T-cell (primary cell): ENCODE measurements around the gene RUBCNL. TPM values are rescaled to one million over a fixed set of nuclear protein-coding genes. Genes with fewer than 3 reads are reported as not detected.

Experiments used
- ATAC-seq, 4 experiments: fragments of 200-7000 bp in 3 of 4; fragments of 150-1000 bp in 1 of 4; cut with Tn5 transposase; replicated peaks in 1 of 4; 1 replicate in 3 of 4; 2 replicates in 1 of 4; pipeline ENCODE4 v1.10.0; 2021; ENCODE audit warnings: moderate library complexity in 3 of 4, mild to moderate bottlenecking in 2 of 4, moderate number of reproducible peaks in 1 of 4
- CTCF ChIA-PET, 2 donors: fragments of 300-600 bp; sonication (Branson Sonifier 250); formaldehyde crosslinking; loops; one replicate each; lab custom pipeline; 2022; ENCODE audit warnings: antibody characterized with exemption in 2 of 2; lab: Charles Lee
- POLR2A ChIA-PET, 2 donors: fragments of 300-600 bp; sonication (Branson Sonifier 250); formaldehyde crosslinking; loops; one replicate each; lab custom pipeline; 2022; ENCODE audit warnings: antibody characterized with exemption in 2 of 2; lab: Charles Lee
- DNase-seq, 35 experiments: peaks; one replicate each; pipeline versions ENCODE4 v3.0.0 to v3.0.0-alpha.2; 2013 to 2023
- H3K27ac ChIP-seq: one replicate; pipeline ENCODE4 v1.5.1; 2013; ENCODE audit warnings: low read length
- H3K27me3 ChIP-seq, 2 experiments: replicated peaks in 1 of 2; 1 replicate in 1 of 2; 2 replicates in 1 of 2; pipeline versions ENCODE4 v1.6.1 to v1.7.0; 2013; ENCODE audit warnings: low read length in 1 of 2, mixed read lengths in 1 of 2; ENCODE audit not compliant: control insufficient read depth in 2 of 2, insufficient read depth in 2 of 2; ENCODE audit errors: extremely low read depth in 1 of 2
- H3K36me3 ChIP-seq, 2 donors: 1 replicate in 1 of 2; 2 replicates in 1 of 2; pipeline versions ENCODE4 v1.6.1 to v1.7.0; 2013; ENCODE audit warnings: low read length in 1 of 2; ENCODE audit not compliant: control insufficient read depth in 2 of 2, insufficient read depth in 1 of 2; ENCODE audit errors: extremely low read depth in 1 of 2
- H3K4me1 ChIP-seq, 2 experiments: 1 replicate in 1 of 2; 2 replicates in 1 of 2; pipeline versions ENCODE4 v1.6.1 to v1.7.0; 2013; ENCODE audit warnings: low read length in 2 of 2, mixed read lengths in 1 of 2; ENCODE audit not compliant: insufficient read depth in 2 of 2, control insufficient read depth in 1 of 2; ENCODE audit errors: extremely low read depth in 1 of 2
- H3K4me3 ChIP-seq, 2 donors: 1 replicate in 1 of 2; 2 replicates in 1 of 2; pipeline versions ENCODE4 v1.5.1 to v1.7.0; 2013; ENCODE audit warnings: mild to moderate bottlenecking in 2 of 2, low read length in 1 of 2, moderate library complexity in 1 of 2; ENCODE audit not compliant: control insufficient read depth in 1 of 2; ENCODE audit errors: extremely low read depth in 1 of 2
- H3K9me3 ChIP-seq: 2 replicates; pipeline ENCODE4 v1.7.0; 2013
- H3K27ac Mint-ChIP-seq, 2 donors: one replicate each; pipeline ENCODE4 v1.8.0; 2020 to 2021; ENCODE audit warnings: mild to moderate bottlenecking in 2 of 2, mixed read lengths in 2 of 2
- H3K27me3 Mint-ChIP-seq, 2 donors: one replicate each; pipeline ENCODE4 v1.8.0; 2021 to 2022; ENCODE audit warnings: mixed read lengths in 2 of 2
- H3K36me3 Mint-ChIP-seq: one replicate; pipeline ENCODE4 v1.8.0; 2021; ENCODE audit warnings: mixed read lengths
- H3K4me1 Mint-ChIP-seq, 3 donors: one replicate each; pipeline ENCODE4 v1.8.0; 2020 to 2022; ENCODE audit warnings: mixed read lengths in 3 of 3, mild to moderate bottlenecking in 1 of 3
- H3K4me3 Mint-ChIP-seq, 3 donors: one replicate each; pipeline ENCODE4 v1.8.0; 2020 to 2022; ENCODE audit warnings: mild to moderate bottlenecking in 3 of 3, mixed read lengths in 3 of 3, moderate library complexity in 3 of 3
- H3K9me3 Mint-ChIP-seq, 3 donors: one replicate each; pipeline ENCODE4 v1.8.0; 2020 to 2022; ENCODE audit warnings: mixed read lengths in 3 of 3
- WGBS: methylation state at CpG from one replicate; pipeline ENCODE4 v1.1.5; 2013; ENCODE audit warnings: missing lambda C conversion rate; ENCODE audit not compliant: insufficient coverage; 5-methylcytosine and 5-hydroxymethylcytosine counted together
- total RNA-seq, 35 experiments: library from RNA in 6 of 35; stranded (reverse) in 6 of 35; fragments of 120-200 nt in 1 of 35; gene quantifications; one replicate each; pipeline versions ENCODE4 v1.2.1 to v1.2.4 and lab custom pipeline; 2013 to 2026

Gene RUBCNL
- total RNA-seq, 5 donors from 2014 or later (not counting 1 experiment from before 2014, with no cell fraction given), result 1.4 to 11.7 (median 2.2) TPM

GRCh38 chr13:46345866-46346265 is 41.2 kb downstream of the RUBCNL start:
- no peak overlapping the region for H3K4me3 ChIP-seq
- H3K36me3 ChIP-seq, result no peaks in the 10 kb centered on the region
- 93% methylated on average over 5 of the region's 5 CpGs for WGBS
- DNase-seq (no peak), ATAC-seq (no peak)
- ChIA-PET POLR2A (interaction anchor here in 1 of 2 donors (0.7 kb wide), 1 partner anchor 13 kb away, joined by 4 read pairs; no protein-coding TSS in a partner anchor), CTCF (no interaction called here)
- Mint-ChIP-seq H3K27me3 (peaks cover 0 to 2% of the 10 kb centered on the region in 2 donors), H3K4me3 (no peak overlapping the region), H3K9me3 (no peaks in the 10 kb centered on the region), H3K36me3 (peaks cover 2% of the 10 kb centered on the region), H3K27ac (no peak overlapping the region), H3K4me1 (peaks cover 16 to 19% (median 17%) of the 10 kb centered on the region in 3 donors)
- no peak overlapping the region for H3K27ac ChIP-seq
- peaks cover 6 to 8% of the 10 kb centered on the region in 2 experiments for H3K4me1 ChIP-seq
- peaks cover 0 to 5% of the 10 kb centered on the region in 2 experiments for H3K27me3 ChIP-seq
- no peaks in the 10 kb centered on the region for H3K9me3 ChIP-seq

GRCh38 chr13:46345398-46345797 is 41.7 kb downstream of the RUBCNL start:
- Mint-ChIP-seq H3K27me3 (peaks cover 0 to 2% of the 10 kb centered on the region in 2 donors), H3K36me3 (peaks cover 2% of the 10 kb centered on the region), H3K4me1 (peaks cover 21 to 23% (median 21%) of the 10 kb centered on the region in 3 donors), H3K9me3 (no peaks in the 10 kb centered on the region), H3K27ac (no peak overlapping the region), H3K4me3 (no peak overlapping the region)
- no peaks in the 10 kb centered on the region for H3K9me3 ChIP-seq
- no peak overlapping the region for H3K4me3 ChIP-seq
- WGBS, result 79% methylated on average over 2 of the region's 5 CpGs
- ATAC-seq (no peak), DNase-seq (no peak)
- peaks cover 0 to 5% of the 10 kb centered on the region in 2 experiments for H3K27me3 ChIP-seq
- H3K36me3 ChIP-seq, result no peaks in the 10 kb centered on the region
- POLR2A ChIA-PET, result interaction anchor here in 1 of 2 donors (0.7 kb wide), 1 partner anchor 13 kb away, joined by 4 read pairs; no protein-coding TSS in a partner anchor
- peaks cover 6 to 11% of the 10 kb centered on the region in 2 experiments for H3K4me1 ChIP-seq
- CTCF ChIA-PET, result no interaction called here
- H3K27ac ChIP-seq, result no peak overlapping the region

- peaks cover 6 to 11% of the 10 kb centered on the region in 2 experiments for H3K4me1 ChIP-seq
- CTCF ChIA-PET, result no interaction called here
- H3K4me1 Mint-ChIP-seq, result peaks cover 26 to 31% (median 29%) of the 10 kb centered on the region in 3 donors
- no peaks in the 10 kb centered on the region for H3K36me3 ChIP-seq
- 98% methylated on average over 13 of the region's 16 CpGs for WGBS
- H3K9me3 ChIP-seq, result no peaks in the 10 kb centered on the region
- H3K36me3 Mint-ChIP-seq, result no peaks in the 10 kb centered on the region
- no peak overlapping the region for H3K4me3 ChIP-seq
- POLR2A ChIA-PET, result no interaction called here
- no peak overlapping the region for H3K27ac ChIP-seq
- peaks cover 0 to 2% of the 10 kb centered on the region in 2 donors for H3K27me3 Mint-ChIP-seq
- H3K9me3 Mint-ChIP-seq, result no peaks in the 10 kb centered on the region
- no peak for DNase-seq
- H3K27ac Mint-ChIP-seq, result no peak overlapping the region
- no peaks in the 10 kb centered on the region for H3K27me3 ChIP-seq
- no peak for ATAC-seq
- no peak overlapping the region for H3K4me3 Mint-ChIP-seq
Measured at GRCh38 chr13:46343279-46343994, 43.6 kb downstream of the RUBCNL start.

- H3K4me3 ChIP-seq, result no peak overlapping the region
- no peaks in the 10 kb centered on the region for H3K9me3 Mint-ChIP-seq
- H3K4me1 Mint-ChIP-seq, result peaks cover 26 to 31% (median 29%) of the 10 kb centered on the region in 3 donors
- no peak overlapping the region for H3K27ac ChIP-seq
- no peaks in the 10 kb centered on the region for H3K27me3 ChIP-seq
- H3K4me1 ChIP-seq, result peaks cover 6 to 11% of the 10 kb centered on the region in 2 experiments
- H3K9me3 ChIP-seq, result no peaks in the 10 kb centered on the region
- ATAC-seq (no peak), DNase-seq (no peak)
- no peak overlapping the region for H3K27ac Mint-ChIP-seq
- no peaks in the 10 kb centered on the region for H3K36me3 Mint-ChIP-seq
- CTCF ChIA-PET, result no interaction called here
- WGBS, result no CpG with 5 or more reads among the region's 3 CpGs
- POLR2A ChIA-PET, result no interaction called here
- peaks cover 0 to 2% of the 10 kb centered on the region in 2 donors for H3K27me3 Mint-ChIP-seq
- no peaks in the 10 kb centered on the region for H3K36me3 ChIP-seq
- no peak overlapping the region for H3K4me3 Mint-ChIP-seq
Measured at GRCh38 chr13:46342538-46342937, 44.5 kb downstream of the RUBCNL start.

GRCh38 chr13:46341112-46341711 is 45.8 kb downstream of the RUBCNL start:
- Mint-ChIP-seq H3K4me3 (no peak overlapping the region), H3K36me3 (peaks cover 4% of the 10 kb centered on the region), H3K27me3 (no peaks in the 10 kb centered on the region), H3K27ac (peak overlapping the region; percentile 48 to 84), H3K9me3 (peaks cover 0 to 5% (median 5%) of the 10 kb centered on the region in 3 donors), H3K4me1 (peaks cover 26 to 31% (median 29%) of the 10 kb centered on the region in 3 donors)
- H3K9me3 ChIP-seq, result no peaks in the 10 kb centered on the region
- H3K4me1 ChIP-seq, result peaks cover 6 to 11% of the 10 kb centered on the region in 2 experiments
- DNase-seq (peak in 1 of 35 experiments; percentile 7), ATAC-seq (peak in 3 of 4 experiments; percentile 20 to 67 (median 40))
- no peaks in the 10 kb centered on the region for H3K36me3 ChIP-seq
- WGBS, result 22% methylated on average over 1 of the region's 1 CpG
- H3K27me3 ChIP-seq, result no peaks in the 10 kb centered on the region
- no peak overlapping the region for H3K4me3 ChIP-seq
- H3K27ac ChIP-seq, result peak overlapping the region; percentile 46
- ChIA-PET CTCF (no interaction called here), POLR2A (no interaction called here)

GRCh38 chr13:46340631-46341111 is 46.4 kb downstream of the RUBCNL start:
- Histone ChIP-seq H3K4me1 (peaks cover 6 to 11% of the 10 kb centered on the region in 2 experiments), H3K4me3 (no peak overlapping the region), H3K9me3 (no peaks in the 10 kb centered on the region), H3K27ac (peak overlapping the region; percentile 46), H3K27me3 (no peaks in the 10 kb centered on the region), H3K36me3 (no peaks in the 10 kb centered on the region)
- H3K36me3 Mint-ChIP-seq, result peaks cover 4% of the 10 kb centered on the region
- ATAC-seq, result no peak
- ChIA-PET POLR2A (no interaction called here), CTCF (no interaction called here)
- no peak overlapping the region for H3K4me3 Mint-ChIP-seq
- no peaks in the 10 kb centered on the region for H3K27me3 Mint-ChIP-seq
- WGBS, result 100% methylated on average over 1 of the region's 3 CpGs
- H3K4me1 Mint-ChIP-seq, result peaks cover 26 to 31% (median 29%) of the 10 kb centered on the region in 3 donors
- peak overlapping the region; percentile 48 to 84 for H3K27ac Mint-ChIP-seq
- DNase-seq, result no peak
- peaks cover 0 to 5% (median 5%) of the 10 kb centered on the region in 3 donors for H3K9me3 Mint-ChIP-seq
